D721Med (cell line): Measurements from ENCODE around the gene CITED4.

Experiments
- DNase-seq: peaks from one replicate; pipeline ENCODE4 v3.0.0; 2011; ENCODE audit warnings: low spot score; ENCODE audit not compliant: insufficient read length
- FAIRE-seq: peaks from 2 replicates; lab custom pipeline; 2011; peaks lifted over from hg19 to GRCh38; lab: Jason Lieb, UNC
- CTCF ChIP-seq: IDR thresholded peaks from 2 replicates; pipeline ENCODE4 v1.5.1; 2012; ENCODE audit warnings: mild to moderate bottlenecking, control low read depth; ENCODE audit not compliant: insufficient read depth; ENCODE audit errors: missing control alignments

The CITED4 gene

GRCh38 chr1:40862008-40862863, at the start of gene CITED4:
CITED4 (minus strand) TSS chr1:40862363; CDS start chr1:40862127, 236 bp downstream.
- DNase-seq: peak; percentile 71
- TF ChIP-seq CTCF: peak; percentile 21
- no peak for FAIRE-seq

- FAIRE-seq (no peak), DNase-seq (no peak)
- no peak for TF ChIP-seq CTCF
Observed at GRCh38 chr1:40911105-40911504, 48.9 kb upstream of the CITED4 start.

GRCh38 chr1:40909281-40909680, 47.1 kb upstream of the CITED4 start:
- TF ChIP-seq CTCF: no peak
- DNase-seq: no peak
- no peak for FAIRE-seq

GRCh38 chr1:40908350-40908749, 46.2 kb upstream of the CITED4 start:
- no peak for TF ChIP-seq CTCF
- no peak for DNase-seq
- FAIRE-seq: no peak

- no peak for DNase-seq
- no peak for TF ChIP-seq CTCF
- no peak for FAIRE-seq
Observed at GRCh38 chr1:40907899-40908298, 45.7 kb upstream of the CITED4 start.

GRCh38 chr1:40906781-40907400, 44.7 kb upstream of the CITED4 start:
- no peak for FAIRE-seq
- DNase-seq: no peak
- TF ChIP-seq CTCF: no peak

- FAIRE-seq (no peak), DNase-seq (no peak)
- TF ChIP-seq CTCF: no peak
Observed at GRCh38 chr1:40905061-40905460, 42.9 kb upstream of the CITED4 start.
